CD4-positive, alpha-beta memory T cell (primary cell): ENCODE data around the gene LMTK2. TPM values are rescaled to one million over a fixed set of nuclear protein-coding genes. Genes with fewer than 3 reads are reported as not detected.

Source experiments
- CTCF ChIA-PET: fragments of 350-600 bp; sonication (Branson Sonifier 250); formaldehyde crosslinking; loops from one replicate; lab custom pipeline; 2021; ENCODE audit warnings: inconsistent platforms; ENCODE audit not compliant: partially characterized antibody; lab: Charles Lee
- POLR2A ChIA-PET: fragments of 350-600 bp; sonication (Branson Sonifier 250); formaldehyde crosslinking; loops from one replicate; lab custom pipeline; 2021; ENCODE audit not compliant: partially characterized antibody; lab: Charles Lee
- DNase-seq, 5 donors: peaks; one replicate each; pipeline versions ENCODE4 v3.0.0 to v3.0.0-alpha.2; 2020 to 2022; ENCODE audit warnings: mixed read lengths in 1 of 5
- H3K27ac ChIP-seq: one replicate; pipeline ENCODE4 v1.7.0; 2013; ENCODE audit warnings: low read depth, low read length
- H3K27me3 ChIP-seq: 2 replicates; pipeline ENCODE4 v1.7.0; 2013; ENCODE audit warnings: mild to moderate bottlenecking, low read length, moderate library complexity; ENCODE audit not compliant: insufficient read depth
- H3K36me3 ChIP-seq: 2 replicates; pipeline ENCODE4 v1.7.0; 2013; ENCODE audit warnings: mild to moderate bottlenecking, low read length, moderate library complexity; ENCODE audit not compliant: insufficient read depth
- H3K4me1 ChIP-seq: 2 replicates; pipeline ENCODE4 v1.7.0; 2013; ENCODE audit warnings: mild to moderate bottlenecking, low read length, moderate library complexity; ENCODE audit not compliant: insufficient read depth
- H3K4me3 ChIP-seq, 2 donors: one replicate each; pipeline ENCODE4 v1.7.0; 2013; ENCODE audit warnings: low read length in 2 of 2, mild to moderate bottlenecking in 1 of 2
- H3K9me3 ChIP-seq, 2 donors: one replicate each; pipeline ENCODE4 v1.7.0; 2013; ENCODE audit warnings: low read length in 2 of 2, control low read depth in 1 of 2; ENCODE audit not compliant: control insufficient read depth in 1 of 2
- H3K27ac Mint-ChIP-seq, 7 donors: one replicate each; pipeline ENCODE4 v1.8.0; 2020 to 2021; ENCODE audit warnings: mixed read lengths in 7 of 7, mild to moderate bottlenecking in 6 of 7, inconsistent platforms in 3 of 7, moderate library complexity in 3 of 7
- H3K27me3 Mint-ChIP-seq, 2 donors: one replicate each; pipeline ENCODE4 v1.8.0; 2020 to 2021; ENCODE audit warnings: mixed read lengths in 2 of 2
- H3K36me3 Mint-ChIP-seq, 2 donors: one replicate each; pipeline ENCODE4 v1.8.0; 2020 to 2021; ENCODE audit warnings: mixed read lengths in 2 of 2, inconsistent platforms in 1 of 2, mild to moderate bottlenecking in 1 of 2
- H3K4me1 Mint-ChIP-seq, 4 donors: one replicate each; pipeline ENCODE4 v1.8.0; 2020 to 2021; ENCODE audit warnings: mixed read lengths in 4 of 4, mild to moderate bottlenecking in 1 of 4
- H3K4me3 Mint-ChIP-seq, 8 donors: one replicate each; pipeline ENCODE4 v1.8.0; 2020 to 2021; ENCODE audit warnings: mixed read lengths in 8 of 8, mild to moderate bottlenecking in 7 of 8, moderate library complexity in 6 of 8, inconsistent platforms in 3 of 8
- H3K9me3 Mint-ChIP-seq, 8 donors: one replicate each; pipeline ENCODE4 v1.8.0; 2020 to 2021; ENCODE audit warnings: mixed read lengths in 8 of 8, mild to moderate bottlenecking in 5 of 8, inconsistent platforms in 3 of 8, moderate library complexity in 1 of 8
- intact Hi-C: fragments of 100-400 bp; cut with micrococcal nuclease; formaldehyde crosslinking; loops from one replicate; pipeline ENCODE4 v1.15.1; 2023
- polyA plus RNA-seq, 2 donors: library from polyadenylated mRNA; unstranded; fragments of 300-500 nt; fragmentation: Illumina TruSeq; gene quantifications; one replicate each; pipeline ENCODE4 v1.2.3, GENCODE V29; 2021
- total RNA-seq, 2 experiments: library from RNA; stranded (reverse); gene quantifications; one replicate each; pipeline ENCODE4 v1.2.3, GENCODE V29; 2021

Gene LMTK2
- total and polyA plus RNA-seq, 4 experiments from 2014 or later: 0.76 to 26.6 (median 13.7) TPM

GRCh38 chr7:98171449-98171848 is 64.8 kb downstream of the LMTK2 start:
- intact Hi-C loops: no loop called here
- Mint-ChIP-seq H3K9me3 (no peaks in the 10 kb centered on the region), H3K27ac (no peak overlapping the region), H3K4me1 (peaks cover 2 to 8% (median 5%) of the 10 kb centered on the region in 4 donors), H3K36me3 (peaks cover 14 to 35% of the 10 kb centered on the region in 2 donors), H3K4me3 (no peak overlapping the region), H3K27me3 (no peaks in the 10 kb centered on the region)
- Histone ChIP-seq H3K9me3 (no peaks in the 10 kb centered on the region), H3K4me3 (no peak overlapping the region), H3K27me3 (no peaks in the 10 kb centered on the region), H3K27ac (no peak overlapping the region), H3K36me3 (peaks cover 8% of the 10 kb centered on the region), H3K4me1 (no peaks in the 10 kb centered on the region)
- DNase-seq: no peak
- ChIA-PET CTCF (interaction anchor here (1.0 to 14.2 kb wide), 2 partner anchors 65 to 151 kb away, joined by 4 to 331 read pairs; partner anchors contain the start of gene LMTK2), POLR2A (no interaction called here)

GRCh38 chr7:98174334-98175259 is 67.9 kb downstream of the LMTK2 start:
- DNase-seq: no peak
- H3K9me3 Mint-ChIP-seq: no peaks in the 10 kb centered on the region
- Histone ChIP-seq H3K4me3 (no peak overlapping the region), H3K27me3 (no peaks in the 10 kb centered on the region), H3K4me1 (no peaks in the 10 kb centered on the region), H3K27ac (no peak overlapping the region), H3K36me3 (peaks cover 8% of the 10 kb centered on the region), H3K9me3 (no peaks in the 10 kb centered on the region)
- intact Hi-C loops: no loop called here
- H3K4me1 Mint-ChIP-seq: no peaks in the 10 kb centered on the region
- H3K36me3 Mint-ChIP-seq: peaks cover 14 to 44% of the 10 kb centered on the region in 2 donors
- CTCF ChIA-PET: interaction anchor here (1.0 to 14.2 kb wide), 4 partner anchors 10 to 154 kb away, joined by 3 to 331 read pairs (median 4); partner anchors contain the start of gene LMTK2
- no peak overlapping the region for H3K4me3 Mint-ChIP-seq
- H3K27ac Mint-ChIP-seq: no peak overlapping the region
- POLR2A ChIA-PET: no interaction called here
- no peaks in the 10 kb centered on the region for H3K27me3 Mint-ChIP-seq

- H3K4me3 ChIP-seq: no peak overlapping the region
- H3K27ac ChIP-seq: no peak overlapping the region
- Mint-ChIP-seq H3K4me3 (no peak overlapping the region), H3K36me3 (peaks cover 14 to 44% of the 10 kb centered on the region in 2 donors), H3K27me3 (no peaks in the 10 kb centered on the region), H3K4me1 (no peaks in the 10 kb centered on the region), H3K27ac (no peak overlapping the region), H3K9me3 (no peaks in the 10 kb centered on the region)
- POLR2A ChIA-PET: no interaction called here
- CTCF ChIA-PET: interaction anchor here (1.0 kb wide), 1 partner anchor 154 kb away, joined by 4 read pairs; no protein-coding TSS in a partner anchor
- H3K27me3 ChIP-seq: no peaks in the 10 kb centered on the region
- no peaks in the 10 kb centered on the region for H3K4me1 ChIP-seq
- H3K36me3 ChIP-seq: peaks cover 8% of the 10 kb centered on the region
- intact Hi-C loops: no loop called here
- no peaks in the 10 kb centered on the region for H3K9me3 ChIP-seq
- no peak for DNase-seq
Observed at GRCh38 chr7:98175260-98175940, 68.7 kb downstream of the LMTK2 start.

- H3K27ac ChIP-seq: no peak overlapping the region
- Mint-ChIP-seq H3K4me3 (no peak overlapping the region), H3K27me3 (no peaks in the 10 kb centered on the region), H3K36me3 (peaks cover 10 to 35% of the 10 kb centered on the region in 2 donors), H3K9me3 (no peaks in the 10 kb centered on the region), H3K27ac (peak overlapping the region in 1 of 7 donors; percentile 47), H3K4me1 (no peaks in the 10 kb centered on the region)
- DNase-seq: no peak
- no peak overlapping the region for H3K4me3 ChIP-seq
- intact Hi-C loops: no loop called here
- no peaks in the 10 kb centered on the region for H3K27me3 ChIP-seq
- POLR2A ChIA-PET: no interaction called here
- H3K4me1 ChIP-seq: no peaks in the 10 kb centered on the region
- CTCF ChIA-PET: interaction anchor here (7.1 kb wide), 1 partner anchor 10 kb away, joined by 44 read pairs; no protein-coding TSS in a partner anchor
- H3K9me3 ChIP-seq: no peaks in the 10 kb centered on the region
- H3K36me3 ChIP-seq: peaks cover 8% of the 10 kb centered on the region
Observed at GRCh38 chr7:98177553-98177952, 70.9 kb downstream of the LMTK2 start.

DNA sequence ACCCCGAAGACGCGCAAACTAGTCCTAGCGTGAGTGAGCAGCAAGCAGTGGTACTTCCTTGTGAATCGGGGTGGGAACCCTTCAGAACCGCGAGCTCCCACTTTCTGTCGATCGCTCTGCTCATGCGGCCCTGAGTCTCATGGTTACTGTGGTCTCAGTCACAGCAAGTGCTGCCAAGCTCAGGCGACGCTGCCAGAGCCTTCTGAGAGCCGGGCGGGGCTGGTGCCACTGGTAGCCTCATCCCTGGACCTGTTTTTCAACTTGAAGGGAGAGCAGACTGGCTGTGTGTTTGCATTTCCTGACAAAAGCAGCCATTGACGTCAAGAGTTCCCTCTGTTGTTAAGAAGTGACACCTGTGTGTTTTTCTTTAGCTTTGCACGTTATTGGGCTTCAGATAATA is 71.7 kb downstream of the LMTK2 start:
- Histone ChIP-seq H3K27ac (no peak overlapping the region), H3K4me1 (no peaks in the 10 kb centered on the region), H3K4me3 (no peak overlapping the region), H3K9me3 (no peaks in the 10 kb centered on the region), H3K27me3 (no peaks in the 10 kb centered on the region), H3K36me3 (peaks cover 8% of the 10 kb centered on the region)
- POLR2A ChIA-PET: no interaction called here
- Mint-ChIP-seq H3K4me3 (no peak overlapping the region), H3K9me3 (no peaks in the 10 kb centered on the region), H3K4me1 (no peaks in the 10 kb centered on the region), H3K27ac (peak overlapping the region in 1 of 7 donors; percentile 17), H3K27me3 (no peaks in the 10 kb centered on the region), H3K36me3 (peaks cover 10 to 33% of the 10 kb centered on the region in 2 donors)
- intact Hi-C loops: no loop called here
- CTCF ChIA-PET: interaction anchor here (7.1 kb wide), 1 partner anchor 11 kb away, joined by 44 read pairs; no protein-coding TSS in a partner anchor
- no peak for DNase-seq

DNA sequence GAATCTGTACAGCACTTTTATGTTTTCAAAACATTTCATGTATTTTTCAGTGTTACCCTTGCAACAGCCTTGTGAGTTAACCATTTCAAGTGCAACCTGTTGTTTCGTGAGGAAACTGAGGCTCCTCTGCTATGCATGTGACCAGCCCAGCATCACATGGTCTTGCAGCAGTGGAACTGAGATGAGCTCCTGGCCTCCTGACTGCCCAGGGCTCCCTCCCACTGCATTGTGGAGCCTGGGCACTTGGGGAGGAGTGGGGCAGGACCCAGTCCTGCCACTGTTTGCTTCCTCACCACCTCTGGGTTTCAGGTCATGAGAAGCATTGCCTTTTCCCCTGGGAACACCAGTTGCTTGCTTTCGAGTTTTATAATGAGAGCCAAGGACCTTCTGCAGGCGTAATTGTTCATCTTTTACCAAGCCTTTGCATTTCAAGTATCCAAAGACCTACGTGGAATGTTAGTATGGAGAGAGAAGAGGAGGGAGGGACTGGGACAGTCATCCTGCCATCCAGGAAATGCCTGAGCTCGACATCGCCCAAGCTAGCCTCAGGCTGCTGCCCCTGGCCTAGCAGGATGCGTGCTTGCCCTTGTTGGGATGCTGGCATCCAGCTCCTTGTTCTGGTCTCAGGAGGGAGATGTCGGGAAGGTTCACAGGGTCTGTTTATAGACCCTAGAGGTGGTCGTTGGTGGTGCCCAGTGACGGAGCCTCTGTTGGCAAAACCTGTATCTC is 72.3 kb downstream of the LMTK2 start:
- intact Hi-C loops: no loop called here
- POLR2A ChIA-PET: no interaction called here
- Histone ChIP-seq H3K27me3 (no peaks in the 10 kb centered on the region), H3K36me3 (peaks cover 8% of the 10 kb centered on the region), H3K4me3 (no peak overlapping the region), H3K4me1 (no peaks in the 10 kb centered on the region), H3K9me3 (no peaks in the 10 kb centered on the region), H3K27ac (no peak overlapping the region)
- Mint-ChIP-seq H3K9me3 (no peaks in the 10 kb centered on the region), H3K4me1 (no peaks in the 10 kb centered on the region), H3K27me3 (no peaks in the 10 kb centered on the region), H3K4me3 (no peak overlapping the region), H3K36me3 (peaks cover 10 to 32% of the 10 kb centered on the region in 2 donors), H3K27ac (peak overlapping the region in 1 of 7 donors; percentile 17)
- CTCF ChIA-PET: interaction anchor here (7.1 kb wide), 1 partner anchor 11 kb away, joined by 44 read pairs; no protein-coding TSS in a partner anchor
- DNase-seq: no peak
